Stimulated activated CD4-positive, alpha-beta T cell treated with anti-CD3 and anti-CD28 coated beads, Interleukin-4, amount 100 ng/mL, for 24 hours (primary cell): ENCODE data around the gene AMPH.
A peak's percentile ranks its signal among the peaks of the same experiment; 100 is the strongest.

Experiments
- DNase-seq: peaks from one replicate; pipeline ENCODE4 v3.0.0-alpha.2; 2020

The AMPH gene

DNA sequence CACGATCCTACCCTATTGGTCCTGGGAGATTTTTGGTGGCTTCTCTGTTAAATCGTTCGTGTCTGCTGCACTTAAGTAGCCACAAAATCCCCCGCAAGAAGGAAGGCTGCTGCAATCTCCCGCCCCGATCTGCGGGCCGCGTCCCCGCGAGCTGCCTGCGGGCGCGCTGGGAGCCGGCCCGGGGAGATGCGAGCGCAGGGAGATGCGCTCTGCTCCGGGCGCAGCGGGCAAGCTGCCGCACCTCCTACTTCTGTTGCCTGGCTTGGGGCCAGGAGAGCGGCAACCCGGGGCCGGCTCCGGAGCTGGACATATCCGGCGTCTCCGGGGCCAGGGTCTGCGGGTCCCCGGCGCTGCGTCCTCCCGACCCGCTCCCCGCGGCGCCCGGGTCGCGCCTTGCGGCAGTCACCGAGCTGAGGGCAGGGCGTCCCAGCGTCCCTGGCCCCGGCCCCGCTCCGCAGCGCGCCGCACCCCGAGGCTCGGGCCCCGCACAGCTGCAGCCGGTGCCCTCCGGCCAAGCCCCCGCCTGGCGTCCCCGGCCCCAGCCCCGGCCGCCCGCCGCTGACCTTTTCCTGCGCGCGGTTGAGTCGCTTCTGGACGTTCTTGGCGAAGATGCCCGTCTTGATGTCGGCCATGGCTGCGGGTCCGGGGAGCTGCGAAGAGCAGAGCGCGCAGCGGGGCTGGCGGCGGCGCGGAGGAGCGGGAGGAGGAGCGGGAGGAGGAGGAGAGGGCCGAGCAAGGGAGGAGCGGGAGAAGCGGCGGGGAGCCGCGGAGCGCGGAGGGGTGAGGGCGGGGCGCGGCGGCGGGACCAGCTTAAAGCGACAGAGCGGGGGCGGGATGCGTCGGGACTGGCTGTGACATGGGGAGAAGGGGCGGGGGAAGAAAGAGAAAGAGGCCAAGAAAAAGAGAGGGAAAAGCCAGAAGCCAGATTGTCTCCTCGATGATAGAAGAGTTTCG is at the start of gene AMPH:
TSS of gene AMPH (minus strand) at position 654 of the 954 bp plus-strand sequence. CDS start at position 632, 22 bp downstream.
- no peak for DNase-seq

DNA sequence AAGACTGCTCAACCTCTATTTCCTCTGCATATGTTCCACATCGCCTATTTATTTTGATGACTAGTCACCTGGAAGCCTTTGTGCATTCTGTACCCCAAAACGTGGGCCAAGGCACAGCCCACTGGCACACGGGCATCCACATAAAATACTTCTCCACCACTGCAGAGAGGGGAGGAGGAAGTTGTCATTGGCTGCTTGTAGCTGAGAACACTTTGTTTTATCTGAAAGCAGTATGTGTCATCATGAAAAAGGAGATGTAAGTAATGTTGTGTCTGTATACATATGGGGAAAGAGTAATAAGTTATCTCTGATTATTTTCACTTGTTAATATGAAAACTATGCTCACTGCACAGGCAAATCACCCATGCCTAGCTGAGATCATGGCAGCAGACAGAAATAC is 48.2 kb upstream of the AMPH start:
- DNase-seq, result no peak

DNA sequence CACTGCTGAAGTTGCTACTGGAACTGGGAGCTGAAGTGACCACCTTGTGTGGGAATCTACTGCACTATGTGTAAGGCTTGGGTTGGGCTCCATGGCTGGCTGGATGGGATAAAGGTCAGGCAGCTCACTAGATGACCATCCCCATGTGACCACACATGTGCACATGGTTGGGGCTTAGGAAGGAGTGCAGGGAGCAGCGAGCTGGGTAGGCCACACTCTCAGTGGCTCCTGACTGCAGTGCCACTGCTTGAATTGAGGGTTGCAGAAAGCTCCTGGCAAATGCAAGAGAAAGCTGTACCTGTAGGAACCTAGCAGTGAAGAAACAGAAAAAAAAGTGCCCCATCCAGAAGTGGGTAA is 47.5 kb upstream of the AMPH start:
- no peak for DNase-seq

DNA sequence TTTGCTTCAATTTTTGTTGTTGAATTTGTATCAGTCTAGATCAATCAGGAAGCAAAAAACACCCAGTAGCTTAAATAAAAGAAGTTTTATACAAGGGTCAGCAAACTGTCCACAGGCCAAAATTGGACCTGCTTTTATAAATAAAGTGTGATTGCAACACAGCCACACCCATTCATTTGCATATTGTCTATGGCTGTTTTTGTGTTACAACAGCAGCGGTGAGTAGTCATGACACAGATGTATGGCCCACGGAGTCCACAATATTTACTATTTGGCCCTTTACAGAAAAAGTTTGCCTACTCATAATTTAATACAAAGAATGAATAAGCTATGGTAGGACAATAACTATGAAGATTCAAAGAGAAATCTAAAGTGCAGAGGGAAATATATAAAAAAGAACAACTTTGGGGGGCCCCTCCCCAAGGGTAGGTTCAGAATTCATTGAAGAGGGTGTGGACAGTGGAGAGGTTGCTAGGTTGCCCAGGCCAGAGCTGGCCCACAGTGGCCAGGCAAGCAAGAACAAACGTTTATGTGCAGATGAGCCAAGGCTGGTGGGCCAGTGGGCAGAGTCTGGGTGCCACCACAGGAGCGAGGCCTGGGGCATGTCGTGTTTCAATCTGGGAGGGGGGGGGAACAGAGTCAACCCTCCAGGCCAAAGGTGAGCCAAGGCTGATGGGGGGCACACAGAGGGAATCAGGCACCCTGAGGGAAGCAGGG is 47.0 kb upstream of the AMPH start:
- no peak for DNase-seq

DNA sequence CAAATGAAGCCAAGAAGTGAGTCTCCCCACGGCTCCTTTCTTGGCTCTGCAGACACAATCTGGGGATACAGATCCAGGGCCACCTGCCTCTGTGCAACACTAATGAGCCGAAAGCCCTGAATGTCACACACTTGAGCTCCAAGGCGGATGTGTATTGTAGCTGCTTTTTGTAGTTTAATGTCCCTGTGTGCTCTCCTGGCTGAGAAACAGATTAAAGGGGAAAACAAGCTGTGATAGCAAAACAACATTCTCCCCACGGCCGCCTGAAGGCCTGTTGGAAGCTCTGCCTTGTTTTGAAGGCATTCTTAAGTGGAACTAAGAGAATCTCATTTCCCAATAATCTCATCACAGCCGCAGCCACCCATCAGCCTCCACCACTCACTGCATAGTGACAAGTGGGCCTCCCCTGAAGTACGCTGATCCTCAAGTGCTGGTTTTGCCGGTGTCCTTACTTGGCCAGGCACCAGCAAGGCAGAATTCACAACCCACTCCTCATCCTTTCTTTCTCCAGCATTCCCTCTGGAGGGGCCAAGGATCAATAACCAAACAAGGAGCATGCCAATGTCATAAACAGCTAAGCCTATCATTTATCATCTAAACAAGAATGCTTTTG is 44.4 kb upstream of the AMPH start:
- no peak for DNase-seq

DNA sequence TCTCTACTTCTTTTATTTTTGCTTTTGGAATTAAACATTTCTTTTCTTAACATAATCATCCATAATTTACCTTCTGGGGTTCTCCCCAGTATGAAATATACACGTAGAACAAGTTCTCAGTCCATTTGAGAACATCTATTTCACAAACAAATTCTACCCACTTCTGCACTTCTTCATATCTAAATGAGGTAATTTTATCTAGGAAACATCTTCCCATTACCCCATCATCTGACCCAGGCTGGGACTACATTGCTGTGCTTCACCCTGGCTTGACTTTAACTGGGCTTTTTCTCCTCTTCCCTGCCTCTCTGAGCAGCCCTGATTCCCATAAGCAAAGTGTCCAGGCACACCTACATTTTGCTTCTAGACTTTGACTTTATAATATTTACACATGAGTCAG is 43.3 kb upstream of the AMPH start:
- no peak for DNase-seq

DNA sequence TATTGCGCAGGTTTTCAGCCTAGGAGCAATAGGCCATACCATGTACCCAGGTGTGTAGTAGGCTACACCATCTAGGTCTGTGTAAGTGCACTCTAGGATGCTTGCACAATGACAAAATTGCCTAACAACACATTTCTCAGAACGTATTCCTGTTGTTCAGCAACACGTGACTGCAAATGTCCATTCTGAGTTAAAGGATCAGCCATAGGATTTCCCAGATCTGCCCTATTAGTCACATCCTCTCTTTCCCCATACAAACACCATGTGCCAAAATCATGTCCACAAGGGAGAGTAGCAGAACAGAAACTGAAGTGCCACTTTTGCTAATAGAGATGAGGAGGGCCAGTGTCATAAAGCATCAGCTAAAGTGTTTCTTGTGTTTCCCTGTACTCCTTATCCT is 42.6 kb upstream of the AMPH start:
- DNase-seq, result no peak

DNA sequence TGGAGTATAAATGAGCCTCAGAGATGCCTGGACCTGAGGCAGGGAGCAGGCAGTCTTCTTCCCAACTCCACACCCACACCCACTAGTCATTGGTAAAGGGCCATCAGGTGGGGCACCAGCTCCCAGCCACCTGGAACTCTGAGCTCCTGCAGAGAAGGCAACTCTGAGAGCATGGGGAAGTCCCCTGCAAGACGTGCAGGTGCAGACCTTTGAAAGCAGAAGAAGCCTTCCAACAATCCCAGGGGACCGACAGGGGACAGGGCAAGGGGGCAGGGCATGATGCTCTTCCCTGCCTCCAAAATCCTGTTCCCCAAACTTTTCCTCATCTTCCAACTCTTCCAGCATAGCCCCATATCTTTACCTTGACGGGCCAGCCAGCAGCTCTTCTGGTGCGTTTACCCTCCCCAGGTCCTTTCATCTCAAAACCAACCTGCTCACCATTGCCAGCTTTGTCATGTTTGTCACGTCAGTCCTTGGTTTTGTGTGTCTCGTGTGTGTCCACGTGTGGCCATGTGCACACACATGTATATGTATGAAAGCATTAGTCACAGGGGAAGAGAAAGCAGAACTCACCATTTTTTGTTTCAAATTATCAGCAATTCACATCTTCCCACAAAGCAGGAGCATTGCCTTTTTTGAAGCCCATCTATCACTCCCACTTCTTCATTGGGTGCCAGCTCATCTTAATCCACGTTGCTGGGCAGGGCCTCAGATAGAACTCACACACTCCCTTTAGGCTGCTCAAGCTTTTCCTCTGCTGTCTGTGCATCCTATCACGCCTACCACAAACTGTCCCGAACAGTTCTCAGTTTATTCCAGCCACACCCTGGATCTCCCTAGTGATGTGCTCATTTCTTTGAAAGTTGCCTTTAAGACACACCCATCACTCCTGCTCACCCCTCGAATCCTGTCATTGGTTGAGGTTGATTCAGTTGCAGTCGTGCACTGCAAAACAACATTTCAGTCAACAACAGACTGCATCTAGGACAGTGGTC is 41.0 kb upstream of the AMPH start:
- no peak for DNase-seq

DNA sequence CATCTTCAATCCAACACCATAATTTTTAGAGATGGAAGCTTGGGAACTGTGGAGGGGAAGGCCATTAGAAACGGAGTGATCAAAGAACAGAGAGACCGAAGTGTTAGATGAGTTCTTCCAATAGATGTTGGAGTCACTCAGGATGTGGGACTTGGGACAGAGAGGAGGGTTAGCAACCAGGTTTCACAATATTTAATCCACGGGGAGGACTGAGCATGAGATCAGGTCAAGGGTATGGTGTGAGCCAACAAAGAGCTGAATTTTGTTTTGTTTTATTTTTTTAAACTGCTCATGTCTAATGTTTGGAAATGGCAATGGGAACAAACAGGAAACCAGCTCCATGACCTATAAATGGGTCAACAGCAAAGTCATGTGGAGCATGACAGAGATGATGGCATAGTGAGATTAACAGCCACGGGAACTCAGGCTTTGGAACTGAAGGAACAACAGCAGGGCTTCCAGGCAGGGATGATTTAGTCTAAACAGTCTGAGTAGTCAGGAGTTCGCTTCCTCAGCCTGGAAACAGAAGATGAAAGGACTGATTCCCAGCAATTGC is 38.9 kb upstream of the AMPH start:
- DNase-seq, result no peak

DNA sequence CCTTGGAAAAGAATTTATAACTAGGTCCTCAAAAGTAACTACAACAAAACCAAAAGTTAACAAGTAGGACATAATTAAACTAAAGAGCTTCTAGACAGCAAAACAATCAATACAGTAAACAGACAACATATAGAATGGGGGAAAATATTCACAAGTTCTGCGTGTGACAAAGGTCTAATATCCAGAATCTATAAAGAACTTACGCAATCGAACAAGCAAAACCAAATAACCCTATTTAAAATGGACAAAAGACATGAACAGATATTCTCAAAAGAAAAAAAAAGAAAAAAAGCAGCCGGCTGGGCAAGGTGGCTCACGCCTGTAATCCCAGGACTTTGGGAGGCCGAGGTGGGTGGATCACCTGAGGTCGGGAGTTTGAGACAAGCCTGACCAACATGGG is 33.8 kb upstream of the AMPH start:
- no peak for DNase-seq

DNA sequence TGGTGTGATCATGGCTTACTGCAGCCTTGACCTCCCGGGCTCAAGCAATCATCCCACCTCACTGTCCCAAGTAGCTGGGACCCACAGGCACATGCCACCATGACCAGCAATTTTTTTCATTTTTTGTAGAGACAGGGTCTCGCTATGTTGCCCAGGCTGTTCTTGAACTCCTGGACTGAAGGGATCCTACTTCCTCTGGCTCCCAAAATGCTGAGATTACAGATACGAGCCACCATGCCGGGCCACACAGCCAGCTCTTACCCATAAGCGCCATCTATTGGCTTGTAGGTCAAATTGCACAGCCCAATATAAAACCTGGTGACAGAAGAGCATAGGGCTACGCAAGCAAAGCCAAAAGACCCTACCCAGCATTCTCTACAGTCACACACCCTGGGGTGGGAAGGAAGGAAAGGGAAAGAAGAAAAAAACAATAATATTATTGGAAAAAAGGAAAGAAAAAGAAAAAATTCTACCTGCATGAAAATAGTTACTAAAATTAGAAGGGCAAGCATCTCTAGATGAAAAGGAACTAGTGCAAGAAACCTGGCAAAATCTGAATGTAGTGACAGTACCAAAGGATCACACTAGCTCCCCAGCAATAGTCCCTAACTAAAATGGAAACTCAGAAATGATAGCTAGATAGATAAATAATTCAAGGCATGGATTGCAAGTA is 29.4 kb upstream of the AMPH start:
- peak; percentile 14 for DNase-seq

DNA sequence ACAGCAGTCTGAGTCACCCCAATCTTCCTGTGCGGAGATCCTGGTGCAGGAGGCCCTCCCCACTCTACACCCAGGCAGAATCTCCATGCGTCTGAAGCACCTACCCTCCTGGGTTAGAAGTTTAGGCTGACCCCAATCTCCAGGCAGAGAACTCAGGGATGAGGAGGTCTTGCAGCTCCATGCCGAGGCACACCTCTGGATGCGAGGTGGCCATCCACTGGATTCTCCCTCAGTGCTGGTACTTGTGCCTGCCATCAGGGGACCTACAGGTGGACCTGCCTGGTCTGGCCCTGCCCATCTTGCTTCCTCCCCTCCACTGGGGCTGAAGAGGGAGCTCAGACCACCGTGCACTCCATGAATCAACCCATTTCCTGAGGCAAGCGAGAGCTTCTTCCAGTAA is 28.8 kb upstream of the AMPH start:
- no peak for DNase-seq

DNA sequence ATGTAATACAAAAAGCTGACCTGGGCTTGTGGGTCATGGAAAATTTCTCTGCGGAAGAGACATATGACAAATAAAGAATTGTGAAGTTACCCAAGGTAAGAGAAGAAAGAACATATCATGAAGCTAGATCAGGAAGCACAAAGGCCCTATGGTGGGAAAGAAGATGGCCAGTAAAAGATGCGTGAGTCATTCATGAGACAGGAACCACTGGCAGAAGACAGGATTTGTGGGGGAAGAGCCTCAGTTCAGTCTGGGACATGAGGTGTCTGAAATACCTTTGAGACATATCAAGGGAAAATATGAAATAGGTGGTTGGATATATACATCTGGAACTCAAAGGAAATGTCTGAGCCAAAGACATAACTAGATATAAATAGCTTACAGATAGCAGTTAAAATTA is 27.7 kb upstream of the AMPH start:
- no peak for DNase-seq

DNA sequence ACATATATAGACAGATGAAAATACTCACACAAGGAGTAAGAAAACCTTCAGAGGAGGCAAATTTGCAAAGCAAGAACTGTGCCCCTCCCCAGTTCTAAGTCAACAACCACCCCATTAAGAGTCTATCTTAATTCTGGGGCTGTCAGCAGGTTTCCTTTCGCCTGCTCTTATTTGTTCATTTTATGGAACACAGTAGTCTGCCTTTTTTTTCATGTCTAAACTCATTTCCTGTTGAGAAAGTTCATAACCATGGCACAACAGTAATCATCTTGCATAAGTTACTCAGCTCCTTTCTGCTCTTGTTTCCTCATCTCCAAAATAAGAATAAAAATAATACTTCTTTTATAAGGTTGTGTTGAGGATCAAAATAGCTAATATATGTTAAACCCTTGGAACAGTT is 25.8 kb upstream of the AMPH start:
- DNase-seq, result no peak

DNA sequence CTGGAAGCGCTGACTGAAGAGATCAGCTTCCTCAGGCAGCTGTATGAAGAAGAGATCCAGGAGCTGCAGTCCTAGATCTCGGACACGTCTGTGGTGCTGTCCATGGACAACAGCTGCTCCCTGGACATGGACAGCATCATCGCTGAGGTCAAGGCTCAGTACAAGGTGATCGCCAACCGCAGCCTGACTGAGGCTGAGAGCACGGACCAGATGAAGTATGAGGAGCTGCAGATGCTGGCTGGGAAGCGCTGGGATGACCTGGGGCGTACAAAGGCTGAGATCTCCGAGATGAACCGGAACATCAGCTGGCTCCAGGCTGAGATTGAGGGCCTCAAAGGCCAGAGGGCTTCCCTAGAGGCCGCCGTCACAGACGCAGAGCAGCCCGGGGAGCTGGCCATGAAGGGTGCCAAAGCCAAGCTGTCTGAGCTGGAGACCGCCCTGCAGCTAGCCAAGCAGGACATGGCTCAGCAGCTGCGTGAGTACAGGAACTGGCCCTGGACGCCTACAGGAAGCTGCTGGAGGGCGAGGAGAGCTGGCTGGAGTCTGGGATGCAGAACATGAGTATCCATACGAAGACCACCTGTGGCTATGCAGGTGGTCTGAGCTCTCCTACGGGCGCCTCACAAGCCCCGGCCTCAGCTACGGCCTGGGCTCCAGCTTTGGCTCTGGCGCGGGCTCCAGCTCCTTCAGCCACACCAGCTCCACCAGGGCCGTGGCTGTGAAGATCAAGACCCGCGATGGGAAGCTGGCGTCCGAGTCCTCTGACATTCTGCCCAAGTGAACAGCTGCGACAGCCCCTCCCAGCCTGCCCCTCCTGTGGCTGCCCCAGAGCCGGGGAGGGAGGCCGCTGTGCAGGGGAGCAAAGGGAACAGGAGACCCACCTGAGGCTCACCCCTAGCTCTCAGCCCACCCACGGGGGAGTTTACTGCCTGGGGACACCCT is 24.9 kb upstream of the AMPH start:
- no peak for DNase-seq

DNA sequence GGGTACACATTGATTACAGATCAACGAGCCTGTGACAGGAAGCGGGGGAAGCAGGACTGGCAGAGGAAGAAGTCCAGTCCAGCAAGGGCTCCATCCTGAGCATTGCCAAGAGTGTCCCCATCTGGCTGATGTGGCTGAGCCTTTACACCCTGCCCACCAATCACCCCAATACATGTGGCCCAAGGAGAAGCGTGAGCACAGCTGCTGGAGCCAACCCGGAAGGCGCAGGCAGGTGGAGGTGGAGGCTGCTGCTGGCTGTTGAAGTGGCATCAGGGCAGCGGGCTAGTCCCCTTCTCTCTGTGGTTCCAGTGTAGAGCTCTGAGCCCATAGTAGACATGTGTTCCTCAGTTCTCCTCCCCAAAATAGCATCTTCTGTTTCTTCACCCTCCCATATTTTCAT is 6.8 kb upstream of the AMPH start:
- no peak for DNase-seq

DNA sequence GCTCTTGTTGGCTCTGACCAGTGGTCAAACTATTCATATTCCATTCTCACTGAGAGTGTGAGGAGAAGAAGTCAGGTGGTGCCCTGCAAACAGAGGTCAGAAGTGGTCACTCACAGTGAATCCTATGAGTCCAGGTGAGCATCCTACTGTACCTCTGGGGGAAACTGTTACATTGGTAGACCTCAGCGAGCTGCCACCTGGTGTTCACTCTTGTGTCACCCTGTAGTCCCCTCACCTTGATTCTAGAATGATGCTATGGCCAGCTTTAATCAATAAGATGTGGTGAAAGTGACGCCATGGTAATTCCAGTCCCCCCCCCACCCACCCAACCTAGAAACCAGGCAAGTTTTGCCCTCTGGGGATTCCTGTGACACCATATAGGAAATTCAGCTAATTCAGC is 1.2 kb upstream of the AMPH start:
- no peak for DNase-seq

DNA sequence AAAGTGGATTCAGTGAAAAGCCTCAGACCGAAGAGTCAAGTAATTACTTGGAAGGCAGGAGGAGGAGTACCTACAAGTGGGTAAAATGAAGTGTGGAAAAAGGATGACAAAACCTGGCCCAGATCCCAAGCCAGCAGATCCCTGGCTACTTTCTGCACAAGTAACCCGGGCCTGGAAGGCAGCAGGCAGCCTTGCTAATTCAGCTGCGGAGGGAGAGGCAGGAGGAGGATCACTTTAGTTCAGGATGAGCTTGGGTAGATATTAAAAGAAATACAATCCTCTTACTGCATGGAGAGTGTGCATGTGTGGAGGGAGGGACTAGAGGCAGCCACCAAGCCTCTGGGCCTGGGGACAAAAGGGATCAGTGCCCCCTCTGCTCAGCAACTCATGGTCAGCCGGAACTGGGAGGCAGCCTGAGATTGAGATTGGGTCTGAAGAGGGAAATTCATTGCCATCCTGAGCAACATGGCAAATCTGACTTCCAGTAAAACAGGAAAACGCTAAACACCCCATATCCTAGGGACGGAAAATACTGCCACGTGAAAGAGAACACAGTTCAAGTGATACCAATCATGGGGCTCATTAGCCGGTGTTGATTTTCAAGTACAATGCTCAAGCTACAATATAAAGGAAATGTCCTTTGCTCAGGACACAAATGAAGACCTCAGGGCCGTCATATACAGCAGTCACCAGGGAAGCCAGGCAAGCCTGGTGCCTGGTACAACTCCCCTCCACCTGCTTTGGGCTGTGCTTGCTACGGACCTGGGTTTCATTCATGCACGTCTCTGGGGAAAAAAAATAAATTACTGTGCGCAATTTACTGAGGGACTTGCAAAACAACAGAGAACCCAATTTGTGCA is 1.3 kb downstream of the AMPH start:
- no peak for DNase-seq

DNA sequence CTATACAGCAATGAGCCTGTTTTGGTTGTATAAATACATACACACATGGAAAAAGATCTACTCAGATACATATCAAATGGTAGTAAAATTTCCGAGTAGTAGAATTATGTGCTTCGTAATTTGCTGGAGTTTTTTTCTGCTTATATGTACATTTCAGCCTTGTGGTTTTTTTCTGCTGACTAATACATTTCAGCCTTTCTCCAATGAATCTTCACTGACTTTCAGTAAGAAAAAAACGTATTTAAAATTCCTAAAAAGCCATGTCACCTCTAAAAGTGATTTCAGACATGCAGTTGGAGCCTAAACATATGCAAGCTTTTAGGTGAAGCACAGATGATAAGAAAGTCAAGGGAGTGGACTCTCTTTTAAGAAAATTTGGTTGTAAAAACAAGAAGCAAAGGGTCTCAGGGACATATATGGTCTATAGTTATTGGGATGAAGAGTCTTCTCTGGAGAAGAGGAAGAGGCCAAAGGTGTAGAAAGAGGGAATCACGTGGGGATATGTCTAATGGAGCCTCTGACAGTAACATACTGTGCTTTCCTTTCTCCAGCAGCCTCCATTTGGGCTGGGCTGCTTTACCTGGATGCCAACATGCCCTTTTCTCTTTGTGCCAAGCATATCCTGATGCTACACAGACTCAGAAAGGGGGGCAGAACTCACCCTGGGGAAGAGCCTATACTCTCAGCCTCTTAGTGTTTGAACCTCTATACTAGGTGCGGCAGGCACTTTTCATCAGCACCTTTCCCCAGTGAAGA is 2.4 kb downstream of the AMPH start:
- DNase-seq, result no peak
